Smooth muscle cell (in vitro differentiated cells): ENCODE measurements around the gene CSH1. TPM values are rescaled to one million over a fixed set of nuclear protein-coding genes. Genes with fewer than 3 reads are reported as not detected.

ENCODE experiments used
- DNase-seq: peaks from one replicate; lab custom pipeline; 2025; ENCODE audit not compliant: unreplicated experiment; lab: John Stamatoyannopoulos, UW
- H2AFZ ChIP-seq: fragments of 200-600 bp; sonication (generic); 2 replicates; pipeline ENCODE4 v1.6.0; 2016; ENCODE audit warnings: antibody characterized with exemption, low read depth, mild to moderate bottlenecking
- H3F3A ChIP-seq: fragments of 200-600 bp; sonication (generic); 2 replicates; pipeline ENCODE4 v1.6.0; 2017; ENCODE audit warnings: antibody characterized with exemption, low read depth
- H3K27ac ChIP-seq: fragments of 200-600 bp; sonication (generic); 2 replicates; pipeline ENCODE4 v1.5.1; 2016; ENCODE audit warnings: low read depth, mild to moderate bottlenecking
- H3K27me3 ChIP-seq: fragments of 200-600 bp; sonication (generic); 2 replicates; pipeline ENCODE4 v1.6.1; 2016; ENCODE audit warnings: low read depth, mild to moderate bottlenecking
- H3K36me3 ChIP-seq: fragments of 200-600 bp; sonication (generic); 2 replicates; pipeline ENCODE4 v1.5.1; 2016; ENCODE audit warnings: low read depth
- H3K4me1 ChIP-seq: fragments of 200-600 bp; sonication (generic); 2 replicates; pipeline ENCODE4 v1.5.1; 2016; ENCODE audit warnings: low read depth
- H3K4me2 ChIP-seq: fragments of 200-600 bp; sonication (generic); 2 replicates; pipeline ENCODE4 v1.6.0; 2016; ENCODE audit warnings: mild to moderate bottlenecking
- H3K4me3 ChIP-seq: fragments of 200-600 bp; sonication (generic); 2 replicates; pipeline ENCODE4 v1.5.1; 2016; ENCODE audit warnings: mild to moderate bottlenecking
- H3K79me2 ChIP-seq: fragments of 200-600 bp; sonication (generic); 2 replicates; pipeline ENCODE4 v1.6.0; 2016; ENCODE audit warnings: low read depth, mild to moderate bottlenecking
- H3K9ac ChIP-seq: fragments of 200-600 bp; sonication (generic); 2 replicates; pipeline ENCODE4 v1.6.0; 2016; ENCODE audit warnings: low read depth
- H3K9me3 ChIP-seq: fragments of 200-600 bp; sonication (generic); replicated peaks from 2 replicates; pipeline ENCODE4 v1.5.1; 2016; ENCODE audit warnings: low read depth
- H4K20me1 ChIP-seq: fragments of 200-600 bp; sonication (generic); 2 replicates; pipeline ENCODE4 v1.6.0; 2016; ENCODE audit warnings: low read depth
- CTCF ChIP-seq: fragments of 200-600 bp; sonication (generic); IDR thresholded peaks from 2 replicates; pipeline ENCODE4 v1.5.1; 2017; ENCODE audit warnings: borderline replicate concordance, mild to moderate bottlenecking, antibody characterized with exemption; ENCODE audit not compliant: insufficient read depth, poor library complexity, severe bottlenecking
- WGBS: methylation state at CpG from one replicate; pipeline ENCODE4 v1.1.7; 2016; ENCODE audit warnings: low lambda C conversion rate; 5-methylcytosine and 5-hydroxymethylcytosine counted together
- polyA plus RNA-seq: library from polyadenylated mRNA; unstranded; fragments of >200 nt; fragmentation: Nextera tagmentation; extraction: Ambion mirVana; gene quantifications from 2 replicates; pipeline ENCODE4 v1.2.1, GENCODE V29; 2016
- total RNA-seq: library from RNA; depleted of rRNA; stranded (reverse); fragments of >200 nt; gene quantifications from 2 replicates; pipeline ENCODE4 v1.2.3, GENCODE V29; 2014

Gene CSH1
- total and polyA plus RNA-seq, 2 experiments from 2014 or later: not detected

GRCh38 chr17:63934183-63935112 lies 38.1 kb upstream of the CSH1 start:
- no peak for TF ChIP-seq CTCF
- Histone ChIP-seq H3K4me2 (no peak overlapping the region), H4K20me1 (no peaks in the 10 kb centered on the region), H2AFZ (no peak overlapping the region), H3K4me1 (no peaks in the 10 kb centered on the region), H3K4me3 (no peak overlapping the region), H3K79me2 (no peaks in the 10 kb centered on the region), H3K9me3 (no peaks in the 10 kb centered on the region), H3F3A (no peaks in the 10 kb centered on the region), H3K36me3 (no peaks in the 10 kb centered on the region), H3K9ac (no peak overlapping the region), H3K27ac (no peak overlapping the region), H3K27me3 (no peaks in the 10 kb centered on the region)
- whole genome bisulfite sequencing: 91% methylated on average over 21 of the region's 21 CpGs
- DNase-seq: no peak

- Histone ChIP-seq H3K9me3 (no peaks in the 10 kb centered on the region), H3K4me1 (no peaks in the 10 kb centered on the region), H3F3A (no peaks in the 10 kb centered on the region), H3K4me3 (no peak overlapping the region), H4K20me1 (no peaks in the 10 kb centered on the region), H2AFZ (no peak overlapping the region), H3K36me3 (no peaks in the 10 kb centered on the region), H3K79me2 (no peaks in the 10 kb centered on the region), H3K9ac (no peak overlapping the region), H3K27me3 (no peaks in the 10 kb centered on the region), H3K4me2 (no peak overlapping the region), H3K27ac (no peak overlapping the region)
- DNase-seq: no peak
- TF ChIP-seq CTCF: no peak
- WGBS: 92% methylated on average over 8 of the region's 8 CpGs
Measured at GRCh38 chr17:63933598-63933997, 37.2 kb upstream of the CSH1 start.

- H3K36me3 ChIP-seq: no peaks in the 10 kb centered on the region
- no peak overlapping the region for H3K9ac ChIP-seq
- H2AFZ ChIP-seq: no peak overlapping the region
- H4K20me1 ChIP-seq: no peaks in the 10 kb centered on the region
- no peaks in the 10 kb centered on the region for H3F3A ChIP-seq
- H3K4me2 ChIP-seq: no peak overlapping the region
- no peak for DNase-seq
- no peaks in the 10 kb centered on the region for H3K4me1 ChIP-seq
- H3K79me2 ChIP-seq: no peaks in the 10 kb centered on the region
- 96% methylated on average over 4 of the region's 4 CpGs for WGBS
- no peak overlapping the region for H3K27ac ChIP-seq
- H3K27me3 ChIP-seq: no peaks in the 10 kb centered on the region
- no peaks in the 10 kb centered on the region for H3K9me3 ChIP-seq
- H3K4me3 ChIP-seq: no peak overlapping the region
- TF ChIP-seq CTCF: no peak
Measured at GRCh38 chr17:63932721-63933120, 36.3 kb upstream of the CSH1 start.
